ENCODE measurements around the gene C1RL. TPM values are rescaled to one million over a fixed set of nuclear protein-coding genes. Genes with fewer than 3 reads are reported as not detected.

C1RL gene
- total and polyA plus RNA-seq, 2 experiments from 2014 or later = 26.4 to 64.5 TPM

DNA sequence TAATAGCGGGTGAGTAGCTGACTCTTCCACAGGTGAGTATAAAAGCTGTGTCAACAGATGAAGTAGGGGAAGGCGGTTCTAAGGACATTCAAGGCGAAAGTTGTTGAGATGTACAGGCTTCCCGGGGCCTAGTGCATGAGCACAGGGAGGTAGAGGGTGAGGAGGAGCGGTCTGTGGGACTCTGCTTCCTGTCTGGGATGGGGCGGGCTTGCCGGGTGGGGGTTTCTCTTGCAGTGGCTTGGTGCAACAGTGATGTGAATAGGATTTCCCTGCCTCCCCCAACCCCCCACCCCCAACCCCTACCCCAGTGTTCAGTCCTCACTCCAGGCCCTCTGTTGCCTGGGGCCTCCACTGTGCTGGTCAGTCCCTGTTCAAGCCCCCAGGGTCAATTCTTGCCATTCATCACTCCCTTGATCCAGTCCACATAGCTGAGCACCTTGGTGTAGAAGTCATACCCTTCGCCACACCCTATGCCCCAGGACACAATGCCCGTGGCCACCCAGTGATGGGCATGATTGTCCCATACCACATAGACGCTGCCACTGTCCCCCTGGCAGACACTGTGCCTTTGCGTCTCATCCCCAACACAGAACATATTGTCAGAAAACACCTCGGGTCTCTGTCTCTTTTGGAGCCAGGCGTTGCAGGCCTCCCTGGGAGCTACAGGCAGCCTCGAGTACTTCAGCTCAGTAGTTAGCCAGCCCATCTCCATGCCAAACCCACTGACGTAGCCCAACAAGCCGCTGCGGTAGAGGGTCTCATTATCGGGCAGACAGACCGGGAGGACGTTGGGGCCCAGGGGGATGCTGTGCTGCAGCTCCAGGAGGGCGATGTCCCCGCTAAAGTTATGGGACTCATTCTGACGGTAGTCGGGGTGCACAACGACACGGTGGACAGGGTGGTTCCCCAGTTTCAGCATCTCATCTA is 12.7 kb downstream of the C1RL start:
- H3K4me3 ChIP-seq = no peak overlapping the region
- H3K4me2 ChIP-seq = no peak overlapping the region
- no peaks in the 10 kb centered on the region for H3K9me3 ChIP-seq (ENCODE audit: low read depth)
- H3K79me2 ChIP-seq = no peaks in the 10 kb centered on the region
- no peaks in the 10 kb centered on the region for H3K27me3 ChIP-seq
- TF ChIP-seq EZH2 (IDR thresholded peaks at IDR 0.05; ENCODE audit: borderline replicate concordance) = no peak
- TF ChIP-seq, protein P1, sequence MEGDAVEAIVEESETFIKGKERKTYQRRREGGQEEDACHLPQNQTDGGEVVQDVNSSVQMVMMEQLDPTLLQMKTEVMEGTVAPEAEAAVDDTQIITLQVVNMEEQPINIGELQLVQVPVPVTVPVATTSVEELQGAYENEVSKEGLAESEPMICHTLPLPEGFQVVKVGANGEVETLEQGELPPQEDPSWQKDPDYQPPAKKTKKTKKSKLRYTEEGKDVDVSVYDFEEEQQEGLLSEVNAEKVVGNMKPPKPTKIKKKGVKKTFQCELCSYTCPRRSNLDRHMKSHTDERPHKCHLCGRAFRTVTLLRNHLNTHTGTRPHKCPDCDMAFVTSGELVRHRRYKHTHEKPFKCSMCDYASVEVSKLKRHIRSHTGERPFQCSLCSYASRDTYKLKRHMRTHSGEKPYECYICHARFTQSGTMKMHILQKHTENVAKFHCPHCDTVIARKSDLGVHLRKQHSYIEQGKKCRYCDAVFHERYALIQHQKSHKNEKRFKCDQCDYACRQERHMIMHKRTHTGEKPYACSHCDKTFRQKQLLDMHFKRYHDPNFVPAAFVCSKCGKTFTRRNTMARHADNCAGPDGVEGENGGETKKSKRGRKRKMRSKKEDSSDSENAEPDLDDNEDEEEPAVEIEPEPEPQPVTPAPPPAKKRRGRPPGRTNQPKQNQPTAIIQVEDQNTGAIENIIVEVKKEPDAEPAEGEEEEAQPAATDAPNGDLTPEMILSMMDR (IDR thresholded peaks at IDR 0.05; ENCODE audit: poor library complexity) = no peak
- no peak for TF ChIP-seq EZH2phosphoT487 (IDR thresholded peaks at IDR 0.05; ENCODE audit: low read depth, severe bottlenecking, unreplicated experiment)
- H4K20me1 ChIP-seq (ENCODE audit: insufficient read depth, poor library complexity, severe bottlenecking) = no peaks in the 10 kb centered on the region
- H3K9me2 ChIP-seq (replicated peaks; ENCODE audit: insufficient read depth) = no peaks in the 10 kb centered on the region
- H3K36me3 ChIP-seq (replicated peaks; ENCODE audit: insufficient read depth, low read depth) = no peaks in the 10 kb centered on the region
- WGBS (ENCODE audit: low lambda C conversion rate, missing lambda C conversion rate) = 93% methylated on average over 26 of the region's 26 CpGs
- DNase-seq (ENCODE audit: low spot score) = no peak
- no peak overlapping the region for H2AFZ ChIP-seq
- H3K27ac ChIP-seq = no peak overlapping the region
- no peaks in the 10 kb centered on the region for H3K4me1 ChIP-seq (ENCODE audit: insufficient read depth)

DNA sequence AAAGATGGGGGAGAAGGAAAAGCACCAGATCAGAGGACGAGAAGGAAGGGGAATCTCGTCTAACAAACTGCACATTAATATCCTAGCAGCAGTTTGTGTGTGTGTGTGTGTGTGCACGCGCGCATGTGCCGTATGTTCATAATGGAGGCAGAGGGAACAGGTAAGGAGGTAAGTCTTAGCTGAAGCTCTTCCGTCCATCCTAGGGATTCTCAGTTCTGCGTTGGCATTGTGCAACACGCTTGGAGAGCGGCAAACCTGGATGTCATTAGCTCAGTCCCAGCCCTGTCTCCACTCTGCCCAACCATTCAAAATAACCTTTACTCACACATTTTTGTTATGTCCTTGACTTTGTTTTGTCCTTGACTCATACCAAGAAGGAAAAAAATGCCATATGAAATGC is 15.1 kb downstream of the C1RL start:
- Histone ChIP-seq H3K9me2 (replicated peaks; ENCODE audit: insufficient read depth) (no peaks in the 10 kb centered on the region), H3K9me3 (ENCODE audit: low read depth) (no peaks in the 10 kb centered on the region), H3K36me3 (replicated peaks; ENCODE audit: insufficient read depth, low read depth) (no peaks in the 10 kb centered on the region), H3K4me2 (no peak overlapping the region), H3K79me2 (no peaks in the 10 kb centered on the region), H3K27me3 (no peaks in the 10 kb centered on the region), H3K4me1 (ENCODE audit: insufficient read depth) (no peaks in the 10 kb centered on the region), H4K20me1 (ENCODE audit: insufficient read depth, poor library complexity, severe bottlenecking) (no peaks in the 10 kb centered on the region), H2AFZ (no peak overlapping the region), H3K27ac (no peak overlapping the region), H3K4me3 (no peak overlapping the region)
- TF ChIP-seq EZH2phosphoT487 (IDR thresholded peaks at IDR 0.05; ENCODE audit: low read depth, severe bottlenecking, unreplicated experiment) (no peak), EZH2 (IDR thresholded peaks at IDR 0.05; ENCODE audit: borderline replicate concordance) (no peak)
- TF ChIP-seq, protein P1 (IDR thresholded peaks at IDR 0.05; ENCODE audit: poor library complexity) = no peak
- WGBS (ENCODE audit: low lambda C conversion rate, missing lambda C conversion rate) = 86% methylated on average over 10 of the region's 10 CpGs
- DNase-seq (ENCODE audit: low spot score) = no peak

DNA sequence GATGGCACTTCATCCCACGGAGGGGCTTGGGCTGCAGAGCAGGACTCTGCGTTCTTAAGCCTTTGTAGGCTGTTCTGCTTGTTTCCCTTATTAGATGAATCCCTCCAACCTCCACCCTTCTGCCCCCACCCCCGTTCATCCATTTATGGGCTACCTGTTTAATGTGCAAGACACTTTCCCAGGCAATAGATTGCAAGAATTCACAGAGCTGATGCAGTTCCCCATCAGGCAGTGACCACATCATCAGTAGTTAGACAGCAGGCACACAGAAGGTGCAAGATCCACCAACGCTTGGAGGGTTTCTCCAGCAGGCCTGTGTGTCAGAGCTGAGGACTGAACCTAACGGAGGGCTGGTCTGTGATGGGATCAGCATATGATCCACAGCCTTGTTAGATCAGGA is 15.5 kb downstream of the C1RL start:
- H3K9me3 ChIP-seq (ENCODE audit: low read depth) = no peaks in the 10 kb centered on the region
- H3K27me3 ChIP-seq = no peaks in the 10 kb centered on the region
- DNase-seq (ENCODE audit: low spot score) = no peak
- H3K4me3 ChIP-seq = no peak overlapping the region
- H3K79me2 ChIP-seq = no peaks in the 10 kb centered on the region
- H4K20me1 ChIP-seq (ENCODE audit: insufficient read depth, poor library complexity, severe bottlenecking) = no peaks in the 10 kb centered on the region
- no peak overlapping the region for H3K4me2 ChIP-seq
- WGBS (ENCODE audit: low lambda C conversion rate, missing lambda C conversion rate) = 77% methylated on average over 5 of the region's 5 CpGs
- TF ChIP-seq, protein P1 (IDR thresholded peaks at IDR 0.05; ENCODE audit: poor library complexity) = no peak
- TF ChIP-seq EZH2 (IDR thresholded peaks at IDR 0.05; ENCODE audit: borderline replicate concordance) = no peak
- TF ChIP-seq EZH2phosphoT487 (IDR thresholded peaks at IDR 0.05; ENCODE audit: low read depth, severe bottlenecking, unreplicated experiment) = no peak
- H3K9me2 ChIP-seq (replicated peaks; ENCODE audit: insufficient read depth) = no peaks in the 10 kb centered on the region
- no peaks in the 10 kb centered on the region for H3K4me1 ChIP-seq (ENCODE audit: insufficient read depth)
- H3K27ac ChIP-seq = no peak overlapping the region
- no peaks in the 10 kb centered on the region for H3K36me3 ChIP-seq (replicated peaks; ENCODE audit: insufficient read depth, low read depth)
- H2AFZ ChIP-seq = no peak overlapping the region

Data from hepatocyte (in vitro differentiated cells).